Stimulated activated naive CD4-positive, alpha-beta T cell (primary cell): ENCODE results near the gene ACP5.
"Not testable (repeated sequence)": the region's sequence is repeated elsewhere in the genome, so short reads cannot be mapped to it uniquely, and the experiment has no call there.

Experiments
- DNase-seq, 6 experiments: peaks; one replicate each; lab custom pipeline; 2025; lab: John Stamatoyannopoulos, UW

The ACP5 gene

DNA sequence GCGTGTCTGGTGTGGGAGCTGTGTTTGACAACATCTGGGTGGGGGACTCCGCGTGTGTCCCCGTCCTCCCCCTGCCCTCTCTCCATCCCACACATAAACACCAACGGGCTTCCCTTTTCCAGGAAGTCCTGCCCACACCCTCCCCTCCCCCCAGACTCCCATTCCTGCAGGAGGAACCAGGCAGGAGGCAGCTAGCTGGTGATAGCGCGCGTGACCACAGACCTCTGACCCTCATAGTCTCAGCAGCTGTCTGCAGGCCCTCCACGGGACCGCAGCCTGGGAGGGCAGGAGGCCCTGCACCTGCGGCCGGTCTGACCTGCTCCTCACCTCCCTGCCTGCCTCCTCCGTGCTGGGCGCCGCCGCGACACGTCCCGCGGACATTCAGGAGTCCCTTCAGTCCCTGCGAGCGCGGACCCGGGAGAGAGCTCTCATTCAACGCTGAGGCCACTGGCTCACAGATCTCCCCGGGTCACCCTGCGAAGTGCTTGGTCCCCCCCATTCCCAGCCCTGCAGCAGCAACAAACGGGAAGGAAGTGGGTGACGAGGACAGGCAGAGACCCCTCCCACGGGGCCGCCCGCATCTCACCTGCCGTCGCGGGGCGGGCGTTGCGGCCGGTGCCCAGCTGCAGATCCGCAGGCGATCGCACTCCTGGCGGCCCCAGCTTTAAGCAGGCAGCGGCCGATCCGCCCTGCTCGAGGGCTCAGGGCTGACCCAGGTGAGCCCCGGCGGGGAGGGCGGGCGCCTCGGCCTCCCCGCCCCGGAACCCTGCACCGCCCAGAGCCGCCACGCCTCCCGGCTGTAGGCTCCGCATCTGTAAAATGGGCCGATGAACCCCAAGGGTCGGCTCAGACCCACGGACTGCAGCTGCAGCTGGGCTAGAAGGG, 1.1 kb upstream of the ACP5 start:
- peak in 5 of 6 experiments; percentile 11 to 48 (median 32) for DNase-seq

DNA sequence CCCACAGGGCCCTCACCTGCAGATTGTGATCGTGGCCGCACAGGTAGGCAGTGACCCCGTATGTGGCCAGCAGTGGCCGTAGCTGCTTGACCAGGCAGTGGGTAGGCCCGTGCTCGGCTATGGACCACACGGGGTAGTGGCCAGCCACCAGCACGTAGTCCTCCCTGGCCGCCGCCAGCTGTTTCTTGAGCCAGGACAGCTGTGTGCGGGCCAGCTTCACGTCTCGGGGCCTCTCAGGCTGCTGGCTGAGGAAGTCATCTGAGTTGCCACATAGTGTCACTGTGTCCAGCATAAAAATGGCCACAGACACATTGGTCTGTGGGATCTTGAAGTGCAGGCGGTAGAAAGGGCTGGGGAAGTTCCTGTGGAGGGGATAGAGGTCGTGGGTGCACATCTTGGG, 1.2 kb downstream of the ACP5 start:
- no peak for DNase-seq

DNA sequence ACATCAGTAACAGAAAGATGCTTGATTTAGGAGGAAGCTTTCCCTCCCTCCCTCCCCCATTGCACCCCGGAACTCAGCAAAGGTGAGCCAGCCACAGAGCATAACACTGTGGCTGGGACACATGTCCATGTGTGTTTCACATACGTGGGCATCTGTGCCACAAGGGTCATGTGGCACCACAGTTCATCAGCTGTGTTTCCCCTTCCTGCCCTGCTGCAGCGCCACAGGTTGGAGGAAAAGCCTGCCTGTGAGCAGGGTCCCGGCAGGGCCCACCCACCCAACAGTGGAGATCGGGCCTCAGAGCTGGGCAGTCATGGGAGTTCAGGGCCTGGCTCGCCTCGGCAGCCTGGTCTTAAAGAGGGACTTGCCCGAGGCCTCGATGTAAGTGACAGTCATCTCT, 2.8 kb downstream of the ACP5 start:
- DNase-seq = no peak

DNA sequence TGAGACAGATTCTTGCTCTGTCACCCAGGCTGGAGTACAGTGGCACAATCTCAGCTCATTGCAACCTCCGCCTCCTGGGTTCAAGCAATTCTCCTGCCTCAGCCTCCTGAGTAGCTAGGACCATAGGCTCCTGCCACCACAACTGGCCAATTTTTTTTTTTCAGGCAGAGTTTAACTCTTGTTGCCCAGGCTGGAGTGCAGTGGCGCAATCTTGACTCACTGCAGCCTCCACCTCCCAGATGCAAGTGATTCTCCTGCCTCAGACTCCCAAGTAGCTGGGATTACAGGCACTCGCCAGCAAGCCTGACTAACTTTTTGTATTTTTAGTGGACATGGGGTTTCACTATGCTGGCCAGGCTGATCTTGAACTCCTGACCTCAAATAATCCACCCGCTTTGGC, 3.7 kb downstream of the ACP5 start:
- DNase-seq = not testable (repeated sequence)

DNA sequence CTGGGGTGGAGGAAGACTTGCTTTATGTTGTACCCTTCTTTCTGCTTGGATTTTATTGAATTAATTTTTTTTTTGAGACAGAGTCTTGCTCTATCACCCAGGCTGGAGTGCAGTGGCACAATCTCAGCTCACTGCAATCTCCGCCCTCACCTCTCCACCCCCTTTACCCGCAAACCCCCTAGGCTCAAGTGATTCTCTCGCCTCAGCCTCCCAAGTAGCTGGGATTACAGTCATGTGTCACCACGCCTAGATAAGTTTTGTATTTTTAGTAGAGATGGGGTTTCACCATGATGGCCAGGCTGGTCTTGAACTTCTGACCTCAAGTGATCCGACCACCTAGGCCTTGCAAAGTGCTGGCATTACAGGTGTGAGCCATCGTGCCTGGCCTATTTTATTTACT, 4.1 kb downstream of the ACP5 start:
- not testable (repeated sequence) for DNase-seq

DNA sequence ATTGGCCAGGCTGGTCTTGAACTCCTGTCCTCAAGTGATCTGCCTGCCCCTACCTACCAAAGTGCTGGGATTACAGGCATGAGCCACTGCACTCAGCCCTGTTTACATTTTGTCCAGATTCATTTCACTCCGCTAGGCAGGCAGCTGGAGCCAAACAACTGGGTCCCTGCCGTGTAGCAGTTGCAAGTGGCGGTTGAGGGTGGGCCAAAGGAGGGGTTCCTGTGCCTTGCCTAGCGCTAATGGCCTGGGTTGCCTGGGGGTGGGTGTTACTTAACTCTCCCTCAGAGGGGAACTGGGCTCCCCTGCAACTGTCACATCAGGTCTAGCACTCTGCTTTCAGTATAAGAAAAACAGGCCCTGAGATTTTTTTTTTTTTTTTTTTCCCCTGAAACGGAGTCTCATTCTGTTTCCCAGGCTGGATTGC, 7.4 kb downstream of the ACP5 start:
- DNase-seq = no peak

DNA sequence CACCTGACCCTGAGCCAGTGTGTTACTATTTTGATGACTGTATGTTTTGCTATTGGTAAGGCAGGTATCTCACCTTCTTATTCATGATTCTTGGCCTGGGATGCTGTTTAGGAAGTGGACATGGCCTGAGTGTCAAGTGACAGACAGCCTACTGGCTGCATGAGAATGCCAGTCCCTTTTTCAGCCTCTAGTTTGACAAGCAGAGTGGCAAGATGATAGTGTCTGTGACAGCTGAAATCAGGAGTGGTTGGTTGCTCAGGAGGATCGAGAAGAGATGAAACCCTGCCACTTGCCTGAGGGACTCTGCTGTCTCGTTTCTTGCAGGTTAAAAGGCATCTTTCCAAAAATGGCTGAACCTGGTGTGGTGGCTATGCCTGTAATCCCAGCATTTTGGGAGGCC, 11.3 kb downstream of the ACP5 start:
- no peak for DNase-seq

DNA sequence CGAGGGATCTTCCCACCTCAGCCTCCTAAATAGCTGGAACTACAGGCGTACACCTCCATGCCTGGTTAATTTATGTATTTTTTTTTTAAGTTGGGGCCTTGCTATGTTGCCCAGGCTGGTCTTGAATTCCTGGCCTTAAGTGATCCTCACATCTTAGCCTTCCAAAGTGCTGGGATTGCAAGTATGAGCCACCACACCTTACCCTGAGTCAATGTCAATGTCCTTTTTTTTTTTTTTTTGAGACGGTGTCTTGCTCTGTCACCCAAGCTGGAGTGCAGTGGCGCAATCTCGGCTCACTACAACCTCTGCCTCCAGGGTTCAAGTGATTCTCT, 11.8 kb downstream of the ACP5 start:
- not testable (repeated sequence) for DNase-seq

DNA sequence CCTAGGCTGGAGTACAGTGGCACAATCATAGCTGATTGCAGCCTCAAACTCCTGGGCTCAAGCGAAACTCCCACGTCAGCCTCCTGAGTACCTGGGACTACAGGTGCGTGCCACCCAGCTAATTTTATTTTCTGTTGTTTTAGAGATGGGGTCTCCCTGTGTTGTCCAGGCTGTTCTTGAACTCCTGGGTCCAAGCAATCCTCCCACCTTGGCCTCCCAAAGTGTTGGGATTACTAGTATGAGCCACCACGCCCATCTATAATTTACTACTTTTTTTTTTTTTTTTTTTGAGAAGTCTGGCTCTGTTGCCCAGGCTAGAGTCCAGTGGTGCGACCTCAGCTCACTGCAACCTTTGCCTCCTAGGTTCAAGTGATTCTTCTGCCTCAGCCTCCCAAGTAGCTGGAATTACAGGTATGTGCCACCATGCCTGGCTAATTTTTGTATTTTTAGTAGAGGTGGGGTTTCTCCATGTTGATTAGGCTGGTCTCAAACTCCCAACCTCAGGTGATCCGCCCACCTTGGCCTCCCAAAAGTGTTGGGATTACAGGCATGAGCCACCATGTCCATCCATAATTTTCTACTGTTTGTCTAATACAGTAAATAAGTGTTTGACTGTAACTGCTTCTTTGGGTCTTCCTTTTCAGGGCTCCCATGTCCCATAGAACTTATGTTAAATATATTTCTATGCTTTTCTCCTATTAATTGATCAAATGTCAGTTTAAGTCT, 13.2 kb downstream of the ACP5 start:
- DNase-seq = not testable (repeated sequence)

DNA sequence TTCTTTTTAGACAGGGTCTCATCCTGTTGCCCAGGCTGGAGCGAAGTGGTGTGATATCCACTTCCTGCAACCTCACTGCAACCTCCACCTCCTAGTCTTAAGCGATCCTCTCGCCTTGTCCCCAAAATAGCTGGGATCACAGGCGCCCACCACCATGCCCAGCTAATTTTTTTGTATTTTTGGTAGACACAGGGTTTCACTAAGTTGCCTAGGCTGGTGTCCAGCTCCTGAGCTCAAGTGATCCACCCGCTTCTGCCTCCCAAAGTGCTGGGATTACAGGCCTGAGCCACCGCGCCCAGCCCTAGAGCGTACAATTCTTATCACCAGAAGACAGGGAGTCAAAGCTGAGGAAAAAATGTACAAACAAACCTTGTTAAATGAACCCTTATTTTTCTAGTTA, 13.9 kb downstream of the ACP5 start:
- no peak for DNase-seq

DNA sequence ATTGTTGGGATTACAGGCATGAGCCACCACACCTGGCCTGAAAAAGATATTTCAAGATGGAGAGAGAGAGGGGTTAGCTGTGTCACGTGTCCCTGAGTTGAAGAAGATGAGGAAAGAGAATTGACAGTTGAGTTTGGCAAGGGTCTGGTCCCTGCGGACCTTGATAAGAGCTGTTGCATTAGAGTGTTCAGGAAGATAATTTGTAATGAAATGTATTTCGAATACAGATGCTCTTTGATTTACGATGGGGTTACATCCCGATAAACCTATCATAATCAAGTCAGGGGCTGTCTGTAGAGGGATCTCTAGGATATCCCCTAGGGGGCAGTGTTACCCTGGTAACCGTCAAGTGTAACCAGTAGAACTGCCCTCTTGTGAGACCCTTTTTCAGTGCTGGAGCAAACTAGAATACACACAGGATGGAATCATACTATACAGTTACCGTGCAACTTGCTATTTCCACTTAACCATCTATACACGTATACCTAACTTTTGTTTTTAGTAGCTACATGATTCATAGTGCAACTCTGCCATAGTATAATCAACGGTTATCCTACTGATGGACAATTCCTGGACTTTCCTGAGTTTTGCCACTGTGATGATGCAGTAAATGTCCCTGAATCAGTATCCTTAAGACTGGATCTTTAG, 16.9 kb downstream of the ACP5 start:
- DNase-seq = peak; percentile 9 to 79 (median 61)

DNA sequence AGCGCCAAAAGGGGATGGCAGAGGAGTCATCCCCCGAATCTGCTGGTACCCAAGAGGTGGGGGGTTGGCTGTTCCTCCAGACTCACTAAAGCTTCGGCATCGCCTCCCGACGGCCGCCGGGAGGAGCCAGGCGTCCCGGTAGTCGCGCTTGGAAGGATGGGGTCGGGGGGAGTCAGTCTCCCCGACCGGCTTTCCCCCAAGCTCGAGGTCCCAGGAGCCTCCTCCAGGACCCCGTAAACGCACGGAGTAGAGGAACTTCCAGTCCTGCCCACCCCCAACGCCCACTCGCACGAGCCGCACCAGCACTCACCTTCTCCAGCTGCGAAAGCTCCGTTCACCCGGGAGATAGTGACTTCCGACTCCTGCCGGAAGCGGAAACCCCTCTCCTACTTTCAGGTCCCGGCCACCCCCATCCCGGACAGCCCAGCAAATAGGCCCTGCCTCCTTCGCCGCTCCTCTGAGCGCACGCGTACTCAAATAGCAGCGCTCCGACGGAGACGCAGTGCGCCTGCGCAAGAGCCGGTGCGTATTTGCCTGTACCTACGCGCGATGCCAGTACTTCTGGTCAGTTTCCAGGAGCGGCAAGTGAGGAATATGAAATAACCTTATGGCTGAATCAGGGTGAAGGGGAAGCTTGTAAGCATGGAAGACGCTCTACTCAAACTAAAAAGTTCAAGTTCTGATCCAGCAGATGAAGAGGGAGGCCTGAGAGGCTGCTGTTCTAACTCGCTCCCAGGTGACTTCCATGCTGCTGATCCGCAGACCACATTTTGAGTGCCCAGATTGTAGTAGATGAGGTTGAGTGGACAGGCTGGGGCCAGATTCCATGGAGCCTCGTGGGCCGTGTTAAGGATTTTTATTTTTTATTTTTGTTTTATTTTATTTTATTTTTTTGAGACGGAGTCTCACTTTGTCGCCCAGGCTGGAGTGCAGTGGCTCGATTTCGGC, 18.3 kb downstream of the ACP5 start, which contains the start of gene ELOF1:
Gene ELOF1, minus strand, starts transcription at position 350 of the 948 bp plus-strand sequence. CDS start 4,883 bp downstream, outside the sequence.
- DNase-seq = peak; percentile 85 to 96 (median 95)

DNA sequence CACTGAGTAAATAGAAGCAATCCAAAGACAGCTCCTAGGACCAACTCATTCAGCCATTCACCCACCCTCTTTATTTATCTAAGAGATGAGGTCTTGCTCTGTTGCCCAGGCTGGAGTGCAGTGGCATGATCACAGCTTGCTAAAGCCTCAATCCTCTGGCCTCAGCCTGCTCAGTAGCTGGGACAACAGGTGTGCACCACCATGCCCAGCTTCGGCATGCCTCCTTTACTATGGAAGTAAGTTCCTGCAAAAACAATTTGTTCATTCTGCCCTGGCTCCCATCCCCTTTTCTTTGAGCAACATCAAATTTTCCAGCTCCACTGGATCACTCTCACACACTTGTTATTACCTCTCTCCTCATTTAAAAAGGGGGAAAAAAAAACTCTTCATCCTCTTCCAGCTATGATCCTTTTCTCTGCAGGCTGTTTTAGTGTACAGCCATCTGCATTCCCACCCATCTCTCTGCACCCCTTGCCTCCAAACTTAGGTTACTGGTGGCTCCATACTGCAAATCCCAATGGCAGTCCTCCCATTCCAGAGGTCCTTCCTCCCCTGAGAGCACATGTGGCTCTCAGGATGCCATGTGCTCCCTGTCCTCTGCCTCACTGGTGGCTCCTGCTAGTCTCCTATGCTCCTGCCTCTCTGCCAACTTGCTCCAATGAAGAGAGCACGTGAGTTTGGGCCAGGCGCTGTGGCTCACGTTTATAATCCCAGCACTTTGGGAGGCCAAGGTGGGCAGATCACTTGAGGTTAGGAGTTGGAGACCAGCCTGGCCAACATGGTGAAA, 20.6 kb downstream of the ACP5 start:
- no peak for DNase-seq

DNA sequence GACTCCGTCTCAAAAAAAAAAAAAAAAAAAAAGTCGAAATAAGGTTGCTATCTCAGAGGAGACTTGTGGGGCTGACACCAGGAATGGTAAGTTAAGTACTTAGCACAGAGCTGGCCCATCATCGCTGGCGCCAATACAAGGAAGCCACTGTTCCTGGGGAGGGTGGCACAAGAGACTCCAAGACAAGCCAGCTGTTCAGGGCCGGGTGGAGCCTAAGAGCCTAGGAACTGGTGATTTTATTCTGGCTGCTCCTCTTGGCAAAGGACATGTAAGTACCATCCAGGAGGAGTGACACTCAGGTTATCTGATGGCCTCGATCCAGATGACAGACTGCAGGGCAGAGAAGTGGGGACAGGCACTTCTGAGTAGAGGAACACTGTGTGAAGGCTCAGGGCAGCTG, 22.2 kb downstream of the ACP5 start:
- DNase-seq = no peak

DNA sequence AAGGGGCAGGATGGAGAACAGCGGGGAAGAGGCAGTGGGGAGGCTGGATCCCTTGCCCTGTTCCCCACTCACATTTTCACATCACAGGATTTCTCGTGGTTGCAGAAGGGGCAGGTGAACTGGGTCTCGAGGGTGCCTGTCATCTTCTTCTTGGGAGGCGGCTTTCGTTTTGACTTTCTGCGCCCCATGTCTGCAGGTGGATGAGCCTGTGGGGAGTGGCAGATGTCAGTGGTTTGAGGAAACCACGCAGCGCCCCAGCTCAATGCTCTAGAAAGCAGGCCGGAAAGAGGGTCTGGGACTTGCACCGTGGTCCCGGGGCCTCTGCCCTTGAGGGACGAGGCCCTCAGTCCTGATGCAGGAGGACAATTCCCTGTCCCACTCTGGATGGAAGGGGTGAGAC, 23.3 kb downstream of the ACP5 start:
- DNase-seq = no peak

DNA sequence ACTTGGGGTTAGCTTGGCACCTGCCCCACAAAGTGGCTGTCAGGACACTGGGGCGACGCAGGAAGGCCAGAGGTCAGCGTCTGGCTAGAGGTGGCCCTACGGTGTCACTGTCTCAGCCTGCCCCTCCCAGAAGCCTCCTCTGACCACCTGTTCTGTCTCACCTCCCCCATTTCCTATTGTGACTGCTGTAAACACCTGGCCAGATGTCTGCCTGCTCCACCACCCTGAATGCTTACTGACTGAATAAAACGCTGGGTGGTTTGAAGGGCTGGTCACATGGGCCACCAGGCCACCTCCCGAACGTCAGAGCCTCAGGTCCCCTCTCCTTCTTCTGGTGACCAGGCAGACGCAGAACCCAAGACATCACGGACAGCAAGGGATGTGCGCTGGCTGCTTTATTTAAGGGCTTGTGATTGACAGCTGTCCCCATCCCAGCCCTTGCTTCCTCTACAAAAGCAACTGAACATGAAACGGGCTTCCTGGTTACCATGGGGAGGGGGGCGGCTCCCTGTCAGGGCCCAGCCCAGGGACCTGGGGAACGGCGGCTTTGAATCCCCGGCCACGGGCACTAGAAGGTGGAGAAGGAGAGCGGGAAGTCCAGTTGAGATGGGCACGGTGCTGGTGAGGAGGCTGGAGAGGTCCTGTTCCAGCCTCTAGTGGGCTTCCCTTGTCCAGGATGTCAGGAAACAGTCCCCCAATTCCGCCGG, 24.6 kb downstream of the ACP5 start:
- DNase-seq = no peak

DNA sequence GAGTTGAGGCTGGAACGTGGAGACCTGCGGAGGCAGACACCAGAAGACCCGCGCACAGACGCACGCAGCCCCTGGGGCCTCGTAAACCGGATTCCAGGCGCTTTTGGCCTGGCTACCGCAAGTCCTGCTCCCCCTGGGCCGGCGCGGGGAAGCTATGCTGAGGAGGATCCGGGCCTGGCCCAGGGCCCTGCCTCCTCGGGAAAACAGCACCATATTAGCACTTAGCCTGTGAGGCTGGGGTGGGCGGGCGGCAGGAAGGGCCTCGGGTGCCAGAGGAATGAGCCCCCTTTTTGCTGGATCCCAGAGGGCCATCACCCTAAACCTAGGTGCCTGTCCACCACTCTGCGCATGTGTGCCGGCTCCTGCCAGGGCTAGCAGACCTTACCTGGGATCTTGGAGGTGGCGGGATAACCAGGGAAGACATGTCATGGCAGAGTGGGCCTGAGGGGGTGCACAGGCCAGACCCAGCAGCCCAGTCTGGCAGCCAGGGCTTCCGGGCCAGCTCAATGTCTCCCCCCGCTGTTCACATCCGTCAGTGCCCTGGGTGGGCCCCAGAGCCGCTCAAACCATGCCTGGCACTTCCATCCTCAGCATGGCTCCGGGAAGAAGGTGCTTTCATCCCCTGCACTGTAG, 25.7 kb downstream of the ACP5 start:
- no peak for DNase-seq

DNA sequence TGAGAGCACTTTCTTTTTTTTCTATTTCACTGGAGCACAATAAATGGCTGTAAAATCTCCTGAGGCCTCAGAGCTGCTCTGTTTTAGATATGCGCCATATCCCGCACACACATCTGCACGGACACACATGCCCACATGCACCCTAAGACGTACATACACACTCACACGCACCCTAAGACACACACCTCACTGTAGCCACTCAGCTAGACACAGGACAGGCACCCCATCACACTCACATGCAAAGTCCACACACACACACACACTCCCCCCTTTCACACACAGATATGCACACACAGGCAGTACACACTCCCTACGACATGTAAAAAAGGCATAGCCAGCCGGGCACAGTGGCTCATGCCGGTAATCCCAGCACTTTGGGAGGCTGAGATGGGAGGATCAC, 27.2 kb downstream of the ACP5 start:
- no peak for DNase-seq

DNA sequence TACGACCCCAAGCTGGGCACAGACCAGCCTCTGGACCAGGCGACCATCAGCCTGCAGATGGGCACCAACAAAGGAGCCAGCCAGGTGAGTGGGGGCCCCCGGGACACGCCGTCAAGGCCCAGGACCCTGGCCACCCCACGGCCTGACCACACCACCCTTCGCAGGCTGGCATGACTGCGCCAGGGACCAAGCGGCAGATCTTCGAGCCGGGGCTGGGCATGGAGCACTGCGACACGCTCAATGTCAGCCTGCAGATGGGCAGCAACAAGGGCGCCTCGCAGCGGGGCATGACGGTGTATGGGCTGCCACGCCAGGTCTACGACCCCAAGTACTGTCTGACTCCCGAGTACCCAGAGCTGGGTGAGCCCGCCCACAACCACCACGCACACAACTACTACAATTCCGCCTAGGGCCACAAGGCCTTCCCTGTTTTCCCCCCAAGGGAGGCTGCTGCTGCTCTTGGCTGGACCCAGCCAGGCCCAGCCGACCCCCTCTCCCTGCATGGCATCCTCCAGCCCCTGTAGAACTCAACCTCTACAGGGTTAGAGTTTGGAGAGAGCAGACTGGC, 28.0 kb downstream of the ACP5 start:
- no peak for DNase-seq
